Rectal smooth muscle tissue (tissue), 1 donor: ENCODE data around the gene CLDN15.
A peak's percentile ranks its signal among the peaks of the same experiment; 100 is the strongest.

ENCODE experiments used
- H3K27ac ChIP-seq: one replicate; pipeline ENCODE4 v1.7.0; 2013; ENCODE audit warnings: low read depth, low read length, inconsistent platforms
- H3K27me3 ChIP-seq: one replicate; pipeline ENCODE4 v1.7.0; 2013; ENCODE audit warnings: low read length; ENCODE audit not compliant: control insufficient read depth, insufficient read depth
- H3K36me3 ChIP-seq: one replicate; pipeline ENCODE4 v1.7.0; 2013; ENCODE audit warnings: low read length; ENCODE audit not compliant: control insufficient read depth, insufficient read depth
- H3K4me1 ChIP-seq: one replicate; pipeline ENCODE4 v1.7.0; 2013; ENCODE audit warnings: low read length; ENCODE audit not compliant: control insufficient read depth, insufficient read depth
- H3K4me3 ChIP-seq: one replicate; pipeline ENCODE4 v1.7.0; 2013; ENCODE audit warnings: low read length
- H3K9ac ChIP-seq: one replicate; pipeline ENCODE4 v1.7.0; 2013; ENCODE audit warnings: low read length

The CLDN15 gene

GRCh38 chr7:101231644-101232043 lies 6.0 kb downstream of the CLDN15 start:
- no peak overlapping the region for H3K27ac ChIP-seq
- H3K9ac ChIP-seq, result no peak overlapping the region
- no peak overlapping the region for H3K4me3 ChIP-seq
- peaks cover 3% of the 10 kb centered on the region for H3K36me3 ChIP-seq
- no peaks in the 10 kb centered on the region for H3K27me3 ChIP-seq
- H3K4me1 ChIP-seq, result no peaks in the 10 kb centered on the region

GRCh38 chr7:101226721-101227120 lies 10.9 kb downstream of the CLDN15 start:
- Histone ChIP-seq H3K27me3 (no peaks in the 10 kb centered on the region), H3K9ac (no peak overlapping the region), H3K36me3 (peaks cover 21% of the 10 kb centered on the region), H3K4me1 (no peaks in the 10 kb centered on the region), H3K4me3 (no peak overlapping the region), H3K27ac (no peak overlapping the region)

- no peak overlapping the region for H3K9ac ChIP-seq
- H3K4me1 ChIP-seq, result no peaks in the 10 kb centered on the region
- H3K4me3 ChIP-seq, result no peak overlapping the region
- peaks cover 22% of the 10 kb centered on the region for H3K36me3 ChIP-seq
- no peak overlapping the region for H3K27ac ChIP-seq
- H3K27me3 ChIP-seq, result no peaks in the 10 kb centered on the region
Measured at GRCh38 chr7:101225650-101226049, 12.0 kb downstream of the CLDN15 start.

- H3K9ac ChIP-seq, result no peak overlapping the region
- H3K27me3 ChIP-seq, result no peaks in the 10 kb centered on the region
- peaks cover 3% of the 10 kb centered on the region for H3K4me1 ChIP-seq
- peaks cover 22% of the 10 kb centered on the region for H3K36me3 ChIP-seq
- no peak overlapping the region for H3K27ac ChIP-seq
- H3K4me3 ChIP-seq, result no peak overlapping the region
Measured at GRCh38 chr7:101223528-101223927, 14.1 kb downstream of the CLDN15 start.

GRCh38 chr7:101222275-101222830 lies 15.2 kb downstream of the CLDN15 start:
- no peak overlapping the region for H3K9ac ChIP-seq
- peaks cover 19% of the 10 kb centered on the region for H3K36me3 ChIP-seq

GRCh38 chr7:101220295-101220694 lies 17.3 kb downstream of the CLDN15 start:
- H3K9ac ChIP-seq, result no peak overlapping the region

More at GRCh38 chr7:101222275-101222830, 15.2 kb downstream of the CLDN15 start:
- Histone ChIP-seq H3K4me3 (no peak overlapping the region), H3K27me3 (no peaks in the 10 kb centered on the region), H3K4me1 (peaks cover 5% of the 10 kb centered on the region), H3K27ac (no peak overlapping the region)

GRCh38 chr7:101218236-101219125 lies 19.1 kb downstream of the CLDN15 start:
- H3K4me3 ChIP-seq, result peak overlapping the region; percentile 87
- peaks cover 13% of the 10 kb centered on the region for H3K4me1 ChIP-seq
- H3K9ac ChIP-seq, result peak overlapping the region; percentile 33
- H3K27ac ChIP-seq, result no peak overlapping the region
- no peaks in the 10 kb centered on the region for H3K27me3 ChIP-seq
- H3K36me3 ChIP-seq, result peaks cover 8% of the 10 kb centered on the region

More at GRCh38 chr7:101220295-101220694, 17.3 kb downstream of the CLDN15 start:
- Histone ChIP-seq H3K36me3 (peaks cover 16% of the 10 kb centered on the region), H3K27ac (no peak overlapping the region), H3K27me3 (no peaks in the 10 kb centered on the region), H3K4me3 (no peak overlapping the region), H3K4me1 (peaks cover 13% of the 10 kb centered on the region)

GRCh38 chr7:101217388-101218235 lies 20.0 kb downstream of the CLDN15 start, which contains the start of the genes PLOD3 and ZNHIT1:
PLOD3 (minus strand) TSS chr7:101217581; CDS start chr7:101217274, 307 bp downstream.
ZNHIT1 (plus strand) TSS chr7:101218165; CDS start chr7:101218196, 31 bp downstream.
- Histone ChIP-seq H3K36me3 (peaks cover 4% of the 10 kb centered on the region), H3K4me3 (peak within 1 kb of the TSS; percentile 87), H3K27ac (peak within 1 kb of the TSS; percentile 82), H3K4me1 (peaks cover 13% of the 10 kb centered on the region), H3K9ac (peak within 1 kb of the TSS; percentile 69), H3K27me3 (no peaks in the 10 kb centered on the region)

- Histone ChIP-seq H3K9ac (peak overlapping the region; percentile 69), H3K27ac (peak overlapping the region; percentile 82), H3K4me3 (peak overlapping the region; percentile 80)
Measured at GRCh38 chr7:101216860-101217387, 20.7 kb downstream of the CLDN15 start.

GRCh38 chr7:101216001-101216859 lies 21.4 kb downstream of the CLDN15 start:
- peaks cover 13% of the 10 kb centered on the region for H3K4me1 ChIP-seq
- H3K36me3 ChIP-seq, result peaks cover 5% of the 10 kb centered on the region
- H3K27ac ChIP-seq, result no peak overlapping the region

More at GRCh38 chr7:101216860-101217387, 20.7 kb downstream of the CLDN15 start:
- Histone ChIP-seq H3K36me3 (peaks cover 6% of the 10 kb centered on the region), H3K27me3 (no peaks in the 10 kb centered on the region), H3K4me1 (peaks cover 13% of the 10 kb centered on the region)

GRCh38 chr7:101212014-101212413 lies 25.6 kb downstream of the CLDN15 start:
- Histone ChIP-seq H3K9ac (no peak overlapping the region), H3K36me3 (peaks cover 15% of the 10 kb centered on the region), H3K27ac (no peak overlapping the region)

More at GRCh38 chr7:101216001-101216859, 21.4 kb downstream of the CLDN15 start:
- H3K27me3 ChIP-seq, result no peaks in the 10 kb centered on the region
- peak overlapping the region; percentile 80 for H3K4me3 ChIP-seq
- H3K9ac ChIP-seq, result peak overlapping the region; percentile 69

More at GRCh38 chr7:101212014-101212413, 25.6 kb downstream of the CLDN15 start:
- Histone ChIP-seq H3K27me3 (no peaks in the 10 kb centered on the region), H3K4me3 (no peak overlapping the region), H3K4me1 (peaks cover 8% of the 10 kb centered on the region)
